C4-2B (cell line): ENCODE data around the gene L3MBTL2.

Experiments used
- H3K27ac ChIP-seq: fragments of 450-650 bp; 2 replicates; pipeline ENCODE4 v1.5.1; 2017
- ZFX ChIP-seq: fragments of 450-650 bp; IDR thresholded peaks from 2 replicates; pipeline ENCODE4 v1.6.1; 2017
- TF ChIP-seq, protein P1 (sequence below): fragments of 450-650 bp; conservative IDR thresholded peaks from 2 replicates; pipeline ENCODE4 v1.5.1; 2017; ENCODE audit warnings: mild to moderate bottlenecking

L3MBTL2 gene

DNA sequence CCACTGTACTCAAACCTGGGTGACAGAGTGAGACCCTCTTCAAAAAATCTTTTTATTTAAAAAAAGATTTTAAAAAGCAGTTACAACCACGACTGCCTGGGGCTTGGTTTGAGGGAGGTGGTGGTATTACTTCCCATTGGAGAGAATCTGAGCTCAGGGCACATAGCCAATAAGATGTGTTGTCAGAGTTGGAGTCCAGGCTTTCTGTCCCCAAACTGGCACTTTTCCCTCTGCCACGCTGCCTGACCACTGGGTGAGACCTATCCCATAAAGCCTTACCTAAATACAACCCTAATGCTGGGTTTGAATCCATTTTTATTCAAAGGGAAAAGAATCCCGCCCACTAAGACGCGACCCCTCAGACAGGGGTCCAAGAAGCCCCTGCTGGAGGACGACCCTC is 24.1 kb downstream of the L3MBTL2 start:
- no peak overlapping the region for H3K27ac ChIP-seq
- no peak for TF ChIP-seq ZFX
- TF ChIP-seq, protein P1, sequence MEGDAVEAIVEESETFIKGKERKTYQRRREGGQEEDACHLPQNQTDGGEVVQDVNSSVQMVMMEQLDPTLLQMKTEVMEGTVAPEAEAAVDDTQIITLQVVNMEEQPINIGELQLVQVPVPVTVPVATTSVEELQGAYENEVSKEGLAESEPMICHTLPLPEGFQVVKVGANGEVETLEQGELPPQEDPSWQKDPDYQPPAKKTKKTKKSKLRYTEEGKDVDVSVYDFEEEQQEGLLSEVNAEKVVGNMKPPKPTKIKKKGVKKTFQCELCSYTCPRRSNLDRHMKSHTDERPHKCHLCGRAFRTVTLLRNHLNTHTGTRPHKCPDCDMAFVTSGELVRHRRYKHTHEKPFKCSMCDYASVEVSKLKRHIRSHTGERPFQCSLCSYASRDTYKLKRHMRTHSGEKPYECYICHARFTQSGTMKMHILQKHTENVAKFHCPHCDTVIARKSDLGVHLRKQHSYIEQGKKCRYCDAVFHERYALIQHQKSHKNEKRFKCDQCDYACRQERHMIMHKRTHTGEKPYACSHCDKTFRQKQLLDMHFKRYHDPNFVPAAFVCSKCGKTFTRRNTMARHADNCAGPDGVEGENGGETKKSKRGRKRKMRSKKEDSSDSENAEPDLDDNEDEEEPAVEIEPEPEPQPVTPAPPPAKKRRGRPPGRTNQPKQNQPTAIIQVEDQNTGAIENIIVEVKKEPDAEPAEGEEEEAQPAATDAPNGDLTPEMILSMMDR = no peak

DNA sequence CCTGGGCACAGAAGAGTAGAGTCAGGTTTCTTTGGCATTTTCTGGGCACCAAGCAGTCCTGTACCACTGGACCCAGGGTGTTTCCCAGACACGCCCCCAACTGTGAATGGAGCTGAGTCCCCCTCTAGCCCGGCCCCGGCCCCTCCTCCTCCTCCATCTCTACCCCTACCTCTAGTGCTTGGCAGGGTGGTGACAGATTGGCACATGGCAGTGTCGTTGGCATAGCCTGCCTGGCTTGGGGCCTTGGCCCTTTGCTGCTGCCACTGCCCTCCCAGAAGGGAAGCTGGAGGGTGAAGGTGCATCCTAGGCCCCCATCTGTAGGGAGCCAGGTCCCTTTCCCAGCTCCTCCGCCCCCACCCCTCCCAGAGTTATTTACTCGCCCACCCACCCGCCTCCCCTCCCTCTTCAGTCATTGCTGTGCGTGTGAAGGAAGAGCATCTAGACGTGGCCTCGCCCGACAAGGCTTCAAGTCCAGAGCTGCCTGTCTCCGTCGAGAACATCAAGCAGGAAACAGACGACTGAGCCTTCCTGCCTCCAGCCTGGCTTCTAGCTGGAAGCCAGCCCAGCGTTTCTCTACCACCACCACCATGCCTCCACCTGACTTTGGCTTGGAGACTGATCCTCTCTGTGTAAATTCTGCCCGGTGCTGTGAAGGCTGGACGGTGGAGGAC is 24.8 kb downstream of the L3MBTL2 start:
- TF ChIP-seq, protein P1 = no peak
- no peak for TF ChIP-seq ZFX
- H3K27ac ChIP-seq = no peak overlapping the region

DNA sequence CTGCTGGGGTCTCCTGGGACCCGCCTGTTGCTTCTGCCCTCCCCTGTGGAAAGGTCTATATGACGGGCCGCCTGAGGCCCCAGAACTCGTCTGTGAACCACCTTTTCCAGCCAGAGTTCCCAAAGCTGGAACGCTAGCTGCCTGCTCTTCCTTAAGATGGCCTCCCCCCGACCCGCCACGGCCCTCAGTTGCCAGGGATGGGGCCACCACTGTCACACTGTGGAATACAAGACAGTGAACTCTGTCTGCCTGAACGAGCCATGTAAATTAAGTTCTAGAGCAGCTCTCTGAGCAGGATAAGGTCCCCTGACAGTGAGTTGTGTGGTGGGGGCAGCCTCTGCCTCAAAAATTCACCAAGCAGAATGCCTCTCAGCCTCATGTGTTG is 25.3 kb downstream of the L3MBTL2 start:
- no peak for TF ChIP-seq ZFX
- TF ChIP-seq, protein P1 = no peak
- no peak overlapping the region for H3K27ac ChIP-seq

DNA sequence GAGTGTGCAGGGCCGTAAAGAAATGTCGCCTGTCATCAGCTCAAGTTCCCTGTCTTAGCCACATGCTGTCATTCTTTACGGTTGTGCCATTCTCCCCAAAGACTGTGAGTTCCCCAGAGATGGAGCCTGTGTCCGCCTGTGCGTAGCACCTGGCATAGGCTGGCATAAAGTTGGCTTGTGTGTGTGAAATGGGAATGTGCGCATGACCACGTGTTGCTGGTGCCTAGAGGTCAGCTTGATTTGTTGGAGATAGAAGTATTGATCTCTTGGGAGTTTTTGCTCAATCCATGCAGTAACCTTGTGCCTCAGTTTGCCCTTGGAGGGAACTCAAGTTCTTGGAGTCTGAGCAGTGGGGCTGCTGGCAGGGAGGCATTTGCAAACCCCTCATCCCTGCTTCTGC is 26.3 kb downstream of the L3MBTL2 start:
- H3K27ac ChIP-seq = no peak overlapping the region
- TF ChIP-seq, protein P1 = no peak
- TF ChIP-seq ZFX = no peak

DNA sequence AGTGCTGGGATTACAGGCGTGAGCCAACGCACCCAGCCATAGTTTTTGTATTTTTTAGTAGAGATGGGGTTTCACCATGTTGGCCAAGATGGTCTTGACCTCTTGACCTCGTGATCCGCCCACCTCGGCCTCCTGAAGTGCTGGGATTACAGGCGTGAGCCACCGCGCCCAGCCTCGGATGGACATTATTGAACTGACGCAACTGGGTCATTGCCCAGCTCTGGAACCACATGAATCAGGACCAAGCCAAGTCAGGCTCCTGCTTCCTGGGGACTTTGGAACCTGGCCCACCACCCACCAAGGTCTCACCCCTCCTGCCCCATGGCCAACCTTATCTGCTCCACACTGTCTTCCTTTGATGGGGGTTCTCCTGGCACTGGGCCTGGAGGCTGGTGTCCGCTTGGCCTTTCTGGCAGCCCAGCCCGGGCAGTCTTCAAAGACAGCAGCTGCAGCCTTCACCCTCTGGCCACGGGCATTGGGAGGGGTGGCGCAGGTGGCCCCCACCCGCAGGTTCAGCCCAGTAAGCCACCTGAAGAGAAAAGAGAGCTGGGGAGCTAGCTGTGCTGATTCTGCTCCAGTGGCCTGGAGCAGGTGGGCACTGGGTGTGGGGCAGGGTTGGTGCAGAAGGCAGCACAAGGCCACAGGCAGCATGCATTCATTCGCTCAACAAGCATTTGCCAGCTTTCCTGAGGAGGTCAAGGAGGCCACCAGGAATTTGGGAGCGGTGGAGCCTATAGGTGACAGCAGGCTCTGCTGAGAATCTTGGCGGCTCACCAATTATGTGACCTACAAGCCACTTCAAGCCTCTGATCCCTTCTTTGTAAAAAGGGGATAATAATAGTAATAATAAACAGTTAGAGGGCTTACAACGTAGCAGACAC is 29.9 kb downstream of the L3MBTL2 start:
- no peak overlapping the region for H3K27ac ChIP-seq
- TF ChIP-seq, protein P1 = no peak
- no peak for TF ChIP-seq ZFX

DNA sequence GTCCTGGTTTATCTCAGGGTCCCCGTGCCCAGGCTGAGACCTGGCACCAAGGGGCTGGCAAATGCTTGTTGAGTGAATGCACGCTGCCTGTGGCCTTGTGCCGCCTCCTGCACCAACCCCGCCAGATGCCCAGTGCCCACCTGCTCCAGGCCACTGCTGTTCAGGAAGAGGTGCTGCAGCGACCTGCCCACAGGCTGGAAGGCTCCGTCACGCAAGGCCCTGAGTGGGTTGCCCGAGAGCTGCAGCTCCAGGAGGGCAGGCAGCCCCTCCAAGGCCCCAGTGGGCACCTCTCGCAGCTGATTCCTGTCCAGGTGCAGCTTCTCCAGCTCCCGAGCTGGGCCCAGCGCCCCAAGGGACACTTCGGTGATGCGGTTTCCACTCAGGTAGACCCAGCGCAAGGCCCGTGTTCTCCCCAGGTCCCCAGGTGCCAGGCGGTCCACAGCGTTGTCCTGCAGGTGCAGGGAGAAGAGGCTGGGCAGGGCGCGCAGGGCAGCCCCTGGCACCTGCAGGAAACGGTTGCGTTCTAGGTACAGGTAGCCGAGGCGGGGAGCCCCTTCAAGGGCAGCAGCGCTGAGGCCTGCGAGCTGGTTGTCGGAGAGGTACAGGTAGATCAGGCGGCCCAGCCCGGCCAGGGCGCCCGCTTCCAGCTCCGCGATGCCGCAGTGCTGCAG is 32.1 kb downstream of the L3MBTL2 start:
- TF ChIP-seq, protein P1 = no peak
- no peak for TF ChIP-seq ZFX
- H3K27ac ChIP-seq = no peak overlapping the region
